ENCODE data around the gene CARF.

GRCh38 chr2:202881570-202881969, 30.5 kb upstream of the CARF start:
- TF ChIP-seq ELF1 (IDR thresholded peaks at IDR 0.05; ENCODE audit: borderline replicate concordance, low read depth) (no peak), EZH2 (IDR thresholded peaks at IDR 0.05) (no peak), POLR2AphosphoS5 (IDR thresholded peaks at IDR 0.05; ENCODE audit: low read depth, low read length) (no peak), CTCF (IDR thresholded peaks at IDR 0.05 in 2 of 3, conservative IDR thresholded peaks at IDR 0.05 in 1 of 3; ENCODE audit: borderline replicate concordance in 1 of 3, insufficient read depth in 1 of 3, low read depth in 2 of 3, low read length in 2 of 3) (no peak), MAX (IDR thresholded peaks at IDR 0.05) (no peak), POLR2A (IDR thresholded peaks at IDR 0.05; ENCODE audit: borderline replicate concordance, extremely low read depth, insufficient read depth, insufficient read length) (no peak), TCF7L2 (IDR thresholded peaks at IDR 0.05; ENCODE audit: borderline replicate concordance, extremely low read depth, insufficient read depth, insufficient read length) (no peak), REST (IDR thresholded peaks at IDR 0.05; ENCODE audit: low read depth) (no peak), ATF3 (IDR thresholded peaks at IDR 0.05) (no peak), EGR1 (IDR thresholded peaks at IDR 0.05; ENCODE audit: low read depth) (no peak), SIN3A (IDR thresholded peaks at IDR 0.05; ENCODE audit: low read depth) (no peak), ZNF274 (IDR thresholded peaks at IDR 0.05; ENCODE audit: low read depth, low read length) (no peak), JUND (IDR thresholded peaks at IDR 0.05) (no peak)
